ENCODE data around the gene VAV3.

VAV3 gene

GRCh38 chr1:107777664-107778047 is 187.3 kb downstream of the VAV3 start:
- Mint-ChIP-seq H3K36me3 (ENCODE audit: low read depth) (no peaks in the 10 kb centered on the region), H3K4me1 (peaks cover 23% of the 10 kb centered on the region), H3K27ac (peak overlapping the region in 2 of 3 experiments; percentile 43 to 78), H3K27me3 (ENCODE audit: low read depth) (no peaks in the 10 kb centered on the region), H3K4me3 (no peak overlapping the region), H3K9me3 (no peaks in the 10 kb centered on the region)
- TF ChIP-seq CTCF (IDR thresholded peaks at IDR 0.05; ENCODE audit: unreplicated experiment in 3 of 3): no peak

GRCh38 chr1:107776900-107777663 is 187.9 kb downstream of the VAV3 start:
- Mint-ChIP-seq H3K4me3 (no peak overlapping the region), H3K27ac (peak overlapping the region; percentile 51 to 78 (median 62)), H3K4me1 (peaks cover 18% of the 10 kb centered on the region), H3K9me3 (no peaks in the 10 kb centered on the region), H3K27me3 (ENCODE audit: low read depth) (no peaks in the 10 kb centered on the region), H3K36me3 (ENCODE audit: low read depth) (no peaks in the 10 kb centered on the region)
- TF ChIP-seq CTCF (IDR thresholded peaks at IDR 0.05; ENCODE audit: unreplicated experiment in 3 of 3): no peak

DNA sequence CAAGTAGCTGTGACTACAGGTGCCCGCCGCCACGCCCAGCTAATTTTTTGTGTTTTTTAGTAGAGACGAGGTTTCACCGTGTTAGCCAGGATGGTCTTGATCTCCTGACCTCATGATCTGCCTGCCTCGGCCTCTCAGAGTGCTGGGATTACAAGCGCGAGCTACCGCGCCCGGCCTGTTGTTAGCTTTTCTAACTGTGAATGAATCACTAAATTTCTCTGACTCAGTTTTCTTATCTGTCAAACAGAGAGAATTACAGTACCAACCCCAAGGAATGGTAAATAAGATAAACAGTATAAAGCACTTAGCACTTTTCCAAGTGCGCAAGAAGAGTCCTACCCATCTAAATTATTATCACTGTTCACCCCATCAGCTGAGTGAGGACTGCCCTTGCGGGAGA is 193.6 kb downstream of the VAV3 start:
- Mint-ChIP-seq H3K27me3 (ENCODE audit: low read depth) (no peaks in the 10 kb centered on the region), H3K27ac (no peak overlapping the region), H3K4me3 (no peak overlapping the region), H3K4me1 (peaks cover 4% of the 10 kb centered on the region), H3K9me3 (no peaks in the 10 kb centered on the region), H3K36me3 (ENCODE audit: low read depth) (peaks cover 4% of the 10 kb centered on the region)
- no peak for TF ChIP-seq CTCF (IDR thresholded peaks at IDR 0.05; ENCODE audit: unreplicated experiment in 3 of 3)

DNA sequence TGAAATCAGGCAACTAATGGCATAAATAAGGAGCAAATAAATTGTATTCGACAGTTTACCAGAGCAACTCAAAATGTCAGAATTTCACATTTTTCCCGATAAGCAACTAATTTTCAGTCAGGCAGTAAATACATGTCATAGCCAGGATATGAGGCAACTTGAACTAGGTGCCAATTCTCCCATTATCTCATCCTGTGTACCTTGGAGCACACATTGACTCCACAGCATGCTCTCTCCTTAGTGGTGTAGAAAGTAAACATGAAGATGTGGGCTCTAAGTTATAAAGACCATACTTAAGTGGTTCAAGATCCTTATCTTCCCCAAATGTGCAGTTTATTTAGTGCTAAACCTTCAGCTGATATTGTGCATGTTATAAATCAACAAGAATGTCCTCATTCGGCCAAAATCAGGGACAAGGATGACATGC is 197.8 kb downstream of the VAV3 start:
- H3K36me3 Mint-ChIP-seq (ENCODE audit: low read depth): peaks cover 4% of the 10 kb centered on the region
- TF ChIP-seq CTCF (IDR thresholded peaks at IDR 0.05; ENCODE audit: unreplicated experiment in 3 of 3): no peak
- H3K4me3 Mint-ChIP-seq: no peak overlapping the region
- no peak overlapping the region for H3K27ac Mint-ChIP-seq
- H3K9me3 Mint-ChIP-seq: no peaks in the 10 kb centered on the region
- no peaks in the 10 kb centered on the region for H3K4me1 Mint-ChIP-seq
- no peaks in the 10 kb centered on the region for H3K27me3 Mint-ChIP-seq (ENCODE audit: low read depth)

DNA sequence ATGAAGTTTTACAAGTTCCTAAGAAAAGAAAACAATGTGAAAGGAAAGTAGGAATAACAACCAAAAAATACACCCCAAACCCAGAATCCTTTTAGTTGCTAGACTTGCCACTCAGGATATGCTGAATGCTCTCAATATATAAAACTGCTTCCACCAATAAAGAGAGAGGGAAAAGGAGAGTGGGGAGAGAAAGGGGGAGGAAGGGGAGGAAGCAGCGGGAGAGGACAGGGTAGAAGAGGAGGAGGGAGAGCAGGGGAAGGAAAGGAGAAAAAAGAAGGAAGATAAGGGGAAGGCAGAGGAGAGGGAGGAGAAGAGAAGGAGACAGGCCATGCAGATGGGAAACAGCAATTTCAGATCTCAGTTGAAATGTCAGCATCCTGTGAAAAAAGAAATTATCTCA is 198.4 kb downstream of the VAV3 start:
- Mint-ChIP-seq H3K4me1 (no peaks in the 10 kb centered on the region), H3K27me3 (ENCODE audit: low read depth) (no peaks in the 10 kb centered on the region), H3K36me3 (ENCODE audit: low read depth) (peaks cover 4% of the 10 kb centered on the region), H3K27ac (peak overlapping the region in 1 of 3 experiments; percentile 16), H3K4me3 (no peak overlapping the region), H3K9me3 (no peaks in the 10 kb centered on the region)
- no peak for TF ChIP-seq CTCF (IDR thresholded peaks at IDR 0.05; ENCODE audit: unreplicated experiment in 3 of 3)

All from nephron (organoid).